SK-N-SH (cell line): ENCODE measurements around the gene MACROH2A2. TPM values are rescaled to one million over a fixed set of nuclear protein-coding genes. Genes with fewer than 3 reads are reported as not detected.

Experiments used
- CTCF ChIA-PET: fragments of 300-600, 350-600 bp; formaldehyde crosslinking; extraction: SDS; loops from one replicate; lab custom pipeline; 2021; lab: Yijun Ruan, JAX
- POLR2A ChIA-PET: fragments of 350-600 bp; sonication (Branson Sonifier 250); formaldehyde crosslinking; extraction: SDS; loops from one replicate; lab custom pipeline; 2020; ENCODE audit warnings: antibody characterized with exemption, inconsistent platforms; lab: Yijun Ruan, JAX
- DNase-seq: peaks from one replicate; pipeline ENCODE4 v3.0.0; 2012
- H2AFZ ChIP-seq: fragments of 200-600 bp; sonication (generic); 2 replicates; pipeline ENCODE4 v1.8.1; 2016; ENCODE audit warnings: antibody characterized with exemption, mild to moderate bottlenecking, low read depth
- H3F3A ChIP-seq: fragments of 200-600 bp; sonication (generic); replicated peaks from 2 replicates; pipeline ENCODE3; 2016; ENCODE audit warnings: antibody characterized with exemption, mild to moderate bottlenecking; ENCODE audit not compliant: insufficient read depth
- H3K27ac ChIP-seq, 2 experiments: fragments of 200-500 bp in 1 of 2; fragments of 200-600 bp in 1 of 2; sonication (Bioruptor generic) in 1 of 2; sonication (generic), shearing (Covaris generic) in 1 of 2; 2 replicates each; pipeline versions ENCODE4 v1.5.1 to v1.6.1; 2014 to 2016; ENCODE audit warnings: low read depth in 2 of 2, inconsistent platforms in 1 of 2, low read length in 1 of 2, mild to moderate bottlenecking in 1 of 2, mixed read lengths in 1 of 2
- H3K27me3 ChIP-seq: fragments of 200-600 bp; sonication (generic), shearing (Covaris generic); 2 replicates; pipeline ENCODE4 v1.6.1; 2016; ENCODE audit warnings: mixed run types; ENCODE audit not compliant: insufficient read depth
- H3K36me3 ChIP-seq, 2 experiments: fragments of 200-500 bp in 1 of 2; fragments of 200-600 bp in 1 of 2; sonication (Bioruptor generic) in 1 of 2; sonication (generic) in 1 of 2; replicated peaks in 1 of 2; 2 replicates each; pipeline versions ENCODE3 to v1.5.1; 2014 to 2016; ENCODE audit warnings: low read length in 1 of 2, mild to moderate bottlenecking in 1 of 2; ENCODE audit not compliant: insufficient read depth in 2 of 2, control insufficient read depth in 1 of 2
- H3K4me1 ChIP-seq, 2 experiments: fragments of 200-500 bp in 1 of 2; fragments of 200-600 bp in 1 of 2; sonication (Bioruptor generic) in 1 of 2; sonication (generic), shearing (Covaris generic) in 1 of 2; 2 replicates each; pipeline versions ENCODE4 v1.5.1 to v1.6.1; 2014 to 2016; ENCODE audit warnings: low read depth in 1 of 2, low read length in 1 of 2, mixed run types in 1 of 2; ENCODE audit not compliant: insufficient read depth in 2 of 2, control insufficient read depth in 1 of 2
- H3K4me2 ChIP-seq: fragments of 200-600 bp; sonication (generic), shearing (Covaris generic); 2 replicates; pipeline ENCODE4 v1.6.1; 2017; ENCODE audit warnings: mixed run types
- H3K4me3 ChIP-seq, 2 experiments: fragments of 200-500 bp in 1 of 2; fragments of 200-600 bp in 1 of 2; sonication (Bioruptor generic) in 1 of 2; sonication (generic), shearing (Covaris generic) in 1 of 2; 2 replicates each; pipeline versions ENCODE4 v1.5.1 to v1.8.1; 2014 to 2016; ENCODE audit warnings: low read depth in 2 of 2, inconsistent platforms in 1 of 2, low read length in 1 of 2, mild to moderate bottlenecking in 1 of 2, mixed read lengths in 1 of 2, moderate library complexity in 1 of 2
- H3K79me2 ChIP-seq: fragments of 200-600 bp; sonication (generic); 2 replicates; pipeline ENCODE4 v1.8.1; 2017; ENCODE audit warnings: mild to moderate bottlenecking; ENCODE audit not compliant: insufficient read depth
- H3K9ac ChIP-seq: fragments of 200-600 bp; sonication (generic); 2 replicates; pipeline ENCODE4 v1.6.1; 2017; ENCODE audit warnings: mixed run types
- H3K9me2 ChIP-seq: fragments of 200-600 bp; sonication (generic); 2 replicates; pipeline ENCODE4 v1.6.1; 2017; ENCODE audit warnings: mixed run types
- H3K9me3 ChIP-seq: fragments of 200-600 bp; sonication (generic); 2 replicates; pipeline ENCODE4 v1.6.1; 2017; ENCODE audit warnings: mixed run types, mild to moderate bottlenecking, moderate library complexity
- H4K20me1 ChIP-seq: fragments of 200-600 bp; sonication (generic); 2 replicates; pipeline ENCODE4 v1.6.1; 2017; ENCODE audit warnings: mild to moderate bottlenecking, mixed run types; ENCODE audit not compliant: insufficient read depth
- ELF1 ChIP-seq: IDR thresholded peaks from 2 replicates; pipeline ENCODE4 v1.4.0; 2012
- FOXM1 ChIP-seq: IDR thresholded peaks from 2 replicates; pipeline ENCODE4 v1.4.0; 2012; ENCODE audit warnings: low read depth, mild to moderate bottlenecking
- GABPA ChIP-seq: IDR thresholded peaks from 2 replicates; pipeline ENCODE4 v1.4.0; 2012; ENCODE audit warnings: low read depth, mild to moderate bottlenecking
- NRF1 ChIP-seq: IDR thresholded peaks from 2 replicates; pipeline ENCODE4 v1.6.1; 2012; ENCODE audit warnings: low read depth, mild to moderate bottlenecking, low read length
- RAD21 ChIP-seq: IDR thresholded peaks from 2 replicates; pipeline ENCODE4 v1.6.1; 2012; ENCODE audit warnings: mild to moderate bottlenecking, low read length
- SMC3 ChIP-seq: IDR thresholded peaks from 2 replicates; pipeline ENCODE4 v1.6.1; 2012; ENCODE audit warnings: low read depth, low read length, improper control_type of control experiment
- TAF1 ChIP-seq: IDR thresholded peaks from 2 replicates; pipeline ENCODE4 v1.6.1; 2012; ENCODE audit warnings: low read depth, mild to moderate bottlenecking, low read length, moderate library complexity, borderline replicate concordance
- TEAD4 ChIP-seq: IDR thresholded peaks from 2 replicates; pipeline ENCODE4 v1.4.0; 2012; ENCODE audit warnings: mild to moderate bottlenecking, borderline replicate concordance; ENCODE audit not compliant: insufficient read depth
- ZBTB33 ChIP-seq: IDR thresholded peaks from 2 replicates; pipeline ENCODE4 v1.4.0; 2012; ENCODE audit warnings: low read depth, borderline replicate concordance
- WGBS: methylation state at CpG from one replicate; pipeline ENCODE4 v1.1.6; 2017; ENCODE audit warnings: low lambda C conversion rate; 5-methylcytosine and 5-hydroxymethylcytosine counted together
- polyA plus RNA-seq, 3 experiments: library from polyadenylated mRNA; depleted of rRNA; stranded (reverse); fragments of >200 nt; gene quantifications; 2 replicates each; pipeline ENCODE4 v1.2.3, GENCODE V29; 2012
- TF ChIP-seq, protein P1 (sequence below): fragments of 150-350 bp; IDR thresholded peaks from 2 replicates; pipeline ENCODE4 v1.6.1; 2017; ENCODE audit warnings: antibody characterized with exemption, low read length, low read depth, borderline replicate concordance

Gene MACROH2A2
- polyA plus RNA-seq, 1 of the 3 experiments (the other 2 are of a cell fraction) = 28.9 TPM

GRCh38 chr10:70064486-70064885 is 11.8 kb downstream of the MACROH2A2 start:
- no peak overlapping the region for H3K4me2 ChIP-seq
- no peak overlapping the region for H3K9ac ChIP-seq
- no peak overlapping the region for H2AFZ ChIP-seq
- no peak overlapping the region for H3K4me3 ChIP-seq
- no peaks in the 10 kb centered on the region for H3K9me3 ChIP-seq
- no peaks in the 10 kb centered on the region for H3F3A ChIP-seq
- no peaks in the 10 kb centered on the region for H3K27me3 ChIP-seq
- TF ChIP-seq ELF1 = no peak
- TF ChIP-seq NRF1 = no peak
- no peak for TF ChIP-seq TAF1
- no peak for TF ChIP-seq GABPA
- TF ChIP-seq ZBTB33 = no peak
- TF ChIP-seq TEAD4 = no peak
- H3K79me2 ChIP-seq = 0 out of 2 replicates have a peak, but pooled peaks cover 12% of the 10 kb centered on the region
- H3K27ac ChIP-seq = no peak overlapping the region
- POLR2A ChIA-PET = no interaction called here
- H3K4me1 ChIP-seq = peaks cover 0 to 2% of the 10 kb centered on the region in 2 experiments; a peak in 2 of 4 replicates
- CTCF ChIA-PET = interaction anchor here (0.7 to 1.9 kb wide), 3 partner anchors 10 to 81 kb away, joined by 3 to 7 read pairs (median 5); no protein-coding TSS in a partner anchor
- WGBS = 97% methylated on average over 4 of the region's 4 CpGs
- H3K36me3 ChIP-seq = peaks cover 0 to 3% of the 10 kb centered on the region in 2 experiments
- H4K20me1 ChIP-seq = peaks cover 3% of the 10 kb centered on the region; the same call in 1 of the 2 replicates
- no peaks in the 10 kb centered on the region for H3K9me2 ChIP-seq
- DNase-seq = no peak

DNA sequence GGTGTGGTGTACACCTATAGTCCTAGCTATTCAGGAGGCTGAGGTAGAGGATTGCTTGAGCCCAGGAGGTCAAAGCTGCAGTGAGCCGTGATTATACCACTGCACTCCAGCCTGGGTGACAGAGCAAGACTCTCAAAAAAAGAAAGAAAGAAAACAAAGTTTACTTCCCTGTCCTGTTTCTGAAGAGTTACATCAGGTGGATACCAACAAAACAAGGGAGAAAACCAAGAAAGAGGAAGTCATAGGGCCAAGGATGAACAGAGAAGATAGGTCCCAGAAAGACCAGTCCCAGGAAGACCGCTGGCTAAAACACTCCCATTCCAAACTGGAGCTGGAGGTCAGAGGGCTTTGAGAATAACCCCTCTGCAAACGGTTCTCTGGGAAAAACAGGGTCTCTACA is 13.5 kb downstream of the MACROH2A2 start:
- Histone ChIP-seq H2AFZ (no peak overlapping the region), H3K27ac (no peak overlapping the region), H3K27me3 (no peaks in the 10 kb centered on the region), H3K4me2 (no peak overlapping the region), H4K20me1 (peaks cover 3% of the 10 kb centered on the region; the same call in 1 of the 2 replicates), H3K9me3 (no peaks in the 10 kb centered on the region), H3K9ac (no peak overlapping the region), H3F3A (no peaks in the 10 kb centered on the region), H3K4me1 (peaks cover 0 to 2% of the 10 kb centered on the region in 2 experiments; a peak in 2 of 4 replicates), H3K79me2 (0 out of 2 replicates have a peak, but pooled peaks cover 9% of the 10 kb centered on the region), H3K4me3 (no peak overlapping the region), H3K9me2 (no peaks in the 10 kb centered on the region), H3K36me3 (peaks cover 0 to 3% of the 10 kb centered on the region in 2 experiments)
- POLR2A ChIA-PET = no interaction called here
- 93% methylated on average over 3 of the region's 3 CpGs for WGBS
- TF ChIP-seq RAD21 (no peak), SMC3 (no peak), ELF1 (no peak), FOXM1 (no peak)
- TF ChIP-seq, protein P1, sequence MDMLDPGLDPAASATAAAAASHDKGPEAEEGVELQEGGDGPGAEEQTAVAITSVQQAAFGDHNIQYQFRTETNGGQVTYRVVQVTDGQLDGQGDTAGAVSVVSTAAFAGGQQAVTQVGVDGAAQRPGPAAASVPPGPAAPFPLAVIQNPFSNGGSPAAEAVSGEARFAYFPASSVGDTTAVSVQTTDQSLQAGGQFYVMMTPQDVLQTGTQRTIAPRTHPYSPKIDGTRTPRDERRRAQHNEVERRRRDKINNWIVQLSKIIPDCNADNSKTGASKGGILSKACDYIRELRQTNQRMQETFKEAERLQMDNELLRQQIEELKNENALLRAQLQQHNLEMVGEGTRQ = no peak
- CTCF ChIA-PET = interaction anchor here (1.0 kb wide), 2 partner anchors 49 to 51 kb away, joined by 3 to 4 read pairs; no protein-coding TSS in a partner anchor
- no peak for DNase-seq
